HepG2 (cell line): ENCODE data around the gene ZFP36. TPM values are rescaled to one million over a fixed set of nuclear protein-coding genes. Genes with fewer than 3 reads are reported as not detected.

Experiments
- ARNTL ChIP-seq: sonication (generic); formaldehyde crosslinking; IDR thresholded peaks from 2 replicates; pipeline ENCODE4 v1.4.0; 2020; ENCODE audit warnings: mild to moderate bottlenecking, missing genetic modification reagents
- FOXJ3 ChIP-seq: sonication (generic); formaldehyde crosslinking; IDR thresholded peaks from 2 replicates; pipeline ENCODE4 v1.4.0; 2020; ENCODE audit warnings: missing genetic modification reagents, mild to moderate bottlenecking, borderline replicate concordance
- KDM5A ChIP-seq: fragments of 200-600 bp; sonication (generic); IDR thresholded peaks from 2 replicates; pipeline ENCODE4 v1.7.0; 2018; ENCODE audit warnings: antibody characterized with exemption, mild to moderate bottlenecking, low read length, borderline replicate concordance
- NR2F6 ChIP-seq, 2 experiments: IDR thresholded peaks; 2 replicates each; pipeline ENCODE4 v1.6.1; 2016; ENCODE audit warnings: antibody characterized with exemption in 1 of 2, mild to moderate bottlenecking in 1 of 2
- ZNF101 ChIP-seq: sonication (generic); formaldehyde crosslinking; IDR thresholded peaks from 2 replicates; pipeline ENCODE4 v1.4.0; 2020; ENCODE audit warnings: mild to moderate bottlenecking, low read depth, missing genetic modification reagents, borderline replicate concordance
- ZNF674 ChIP-seq: sonication (generic); formaldehyde crosslinking; IDR thresholded peaks from 2 replicates; pipeline ENCODE4 v1.5.0; 2020; ENCODE audit warnings: low read depth, mild to moderate bottlenecking, missing genetic modification reagents
- ZNF891 ChIP-seq: sonication (generic); formaldehyde crosslinking; IDR thresholded peaks from 2 replicates; pipeline ENCODE4 v1.5.0; 2020; ENCODE audit warnings: mild to moderate bottlenecking, missing genetic modification reagents
- polyA plus RNA-seq, 8 experiments: library from polyadenylated mRNA; depleted of rRNA in 3 of 8; stranded (reverse) in 7 of 8; unstranded in 1 of 8; fragments of >200 nt; fragmentation: Illumina TruSeq in 4 of 8; extraction: Trizol in 4 of 8; gene quantifications; 2 replicates each; pipeline versions ENCODE4 v1.2.1 to v1.2.3, GENCODE V29; 2011 to 2016; ENCODE audit warnings: low read depth in 4 of 8, missing spikeins in 1 of 8, mixed read lengths in 1 of 8; ENCODE audit not compliant: insufficient read depth in 1 of 8
- total RNA-seq, 5 experiments: library from RNA; depleted of rRNA; stranded (reverse); fragments of >200 nt; fragmentation: Illumina TruSeq; extraction: Trizol; gene quantifications; 2 replicates each; pipeline ENCODE4 v1.2.3, GENCODE V29; 2016; ENCODE audit warnings: low read depth in 1 of 5
- TF ChIP-seq, protein P1 (sequence below): sonication (generic); formaldehyde crosslinking; IDR thresholded peaks from 2 replicates; pipeline ENCODE4 v1.4.0; 2020; ENCODE audit warnings: mild to moderate bottlenecking, missing genetic modification reagents

Gene ZFP36
- total and polyA plus RNA-seq, 2 of the 13 experiments (the other 11 are each of a cell fraction or from before 2014, with no cell fraction given), result 1.4 to 1.7 TPM

DNA sequence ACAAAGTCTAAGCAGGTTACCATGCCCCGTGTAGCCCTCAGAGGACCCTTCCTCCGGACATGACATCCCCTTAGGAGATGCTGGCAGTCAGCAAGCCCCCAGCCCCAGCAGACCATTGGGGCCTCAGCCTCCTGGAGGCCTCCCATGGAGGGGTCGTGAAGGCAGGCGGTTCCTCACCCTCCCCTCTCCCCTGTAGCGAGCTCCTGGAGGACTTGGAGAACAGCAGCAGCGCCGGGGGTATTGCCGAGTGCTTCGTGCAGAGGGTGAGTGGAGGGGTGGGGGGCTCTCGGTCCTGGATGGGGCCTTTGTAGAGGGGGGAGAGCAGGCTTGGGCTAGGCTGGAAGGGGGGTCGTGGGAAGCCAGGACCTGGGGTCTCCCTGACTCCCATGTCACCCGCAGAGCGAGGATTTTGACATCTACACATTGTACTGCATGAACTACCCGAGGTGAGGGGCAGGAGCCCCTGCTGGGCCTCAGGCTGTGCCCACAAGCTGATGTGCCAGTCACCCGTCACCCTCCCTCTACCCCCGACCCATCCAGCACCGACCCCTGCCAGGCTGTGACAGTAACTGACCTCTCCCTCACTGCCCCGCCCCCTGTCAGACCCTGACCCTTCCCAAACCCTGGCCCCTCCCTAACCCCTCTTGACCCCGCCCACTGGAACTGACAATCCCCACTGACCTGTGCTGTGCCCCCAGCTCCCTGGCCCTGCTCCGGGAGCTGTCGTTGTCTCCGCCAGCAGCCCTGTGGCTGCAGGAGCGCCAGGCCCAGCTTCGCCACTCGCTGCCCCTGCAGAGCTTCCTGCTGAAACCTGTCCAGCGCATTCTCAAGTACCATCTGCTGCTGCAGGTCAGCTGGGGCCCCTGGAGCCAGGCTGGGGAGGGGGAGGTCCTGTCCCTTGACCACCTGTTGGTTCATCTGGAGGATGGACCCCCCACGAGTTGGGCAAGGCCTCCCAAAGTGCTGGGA, 9.8 kb downstream of the ZFP36 start (continued):
- TF ChIP-seq KDM5A (no peak), ARNTL (CRISPR knock-in tag) (no peak), ZNF101 (no peak), FOXJ3 (CRISPR knock-in tag) (no peak), ZNF674 (CRISPR knock-in tag) (no peak), NR2F6 (IDR thresholded peaks at IDR 0.05) (no peak), NR2F6 (CRISPR knock-in tag; IDR thresholded peaks at IDR 0.05) (no peak), ZNF891 (no peak)
- TF ChIP-seq, protein P1, sequence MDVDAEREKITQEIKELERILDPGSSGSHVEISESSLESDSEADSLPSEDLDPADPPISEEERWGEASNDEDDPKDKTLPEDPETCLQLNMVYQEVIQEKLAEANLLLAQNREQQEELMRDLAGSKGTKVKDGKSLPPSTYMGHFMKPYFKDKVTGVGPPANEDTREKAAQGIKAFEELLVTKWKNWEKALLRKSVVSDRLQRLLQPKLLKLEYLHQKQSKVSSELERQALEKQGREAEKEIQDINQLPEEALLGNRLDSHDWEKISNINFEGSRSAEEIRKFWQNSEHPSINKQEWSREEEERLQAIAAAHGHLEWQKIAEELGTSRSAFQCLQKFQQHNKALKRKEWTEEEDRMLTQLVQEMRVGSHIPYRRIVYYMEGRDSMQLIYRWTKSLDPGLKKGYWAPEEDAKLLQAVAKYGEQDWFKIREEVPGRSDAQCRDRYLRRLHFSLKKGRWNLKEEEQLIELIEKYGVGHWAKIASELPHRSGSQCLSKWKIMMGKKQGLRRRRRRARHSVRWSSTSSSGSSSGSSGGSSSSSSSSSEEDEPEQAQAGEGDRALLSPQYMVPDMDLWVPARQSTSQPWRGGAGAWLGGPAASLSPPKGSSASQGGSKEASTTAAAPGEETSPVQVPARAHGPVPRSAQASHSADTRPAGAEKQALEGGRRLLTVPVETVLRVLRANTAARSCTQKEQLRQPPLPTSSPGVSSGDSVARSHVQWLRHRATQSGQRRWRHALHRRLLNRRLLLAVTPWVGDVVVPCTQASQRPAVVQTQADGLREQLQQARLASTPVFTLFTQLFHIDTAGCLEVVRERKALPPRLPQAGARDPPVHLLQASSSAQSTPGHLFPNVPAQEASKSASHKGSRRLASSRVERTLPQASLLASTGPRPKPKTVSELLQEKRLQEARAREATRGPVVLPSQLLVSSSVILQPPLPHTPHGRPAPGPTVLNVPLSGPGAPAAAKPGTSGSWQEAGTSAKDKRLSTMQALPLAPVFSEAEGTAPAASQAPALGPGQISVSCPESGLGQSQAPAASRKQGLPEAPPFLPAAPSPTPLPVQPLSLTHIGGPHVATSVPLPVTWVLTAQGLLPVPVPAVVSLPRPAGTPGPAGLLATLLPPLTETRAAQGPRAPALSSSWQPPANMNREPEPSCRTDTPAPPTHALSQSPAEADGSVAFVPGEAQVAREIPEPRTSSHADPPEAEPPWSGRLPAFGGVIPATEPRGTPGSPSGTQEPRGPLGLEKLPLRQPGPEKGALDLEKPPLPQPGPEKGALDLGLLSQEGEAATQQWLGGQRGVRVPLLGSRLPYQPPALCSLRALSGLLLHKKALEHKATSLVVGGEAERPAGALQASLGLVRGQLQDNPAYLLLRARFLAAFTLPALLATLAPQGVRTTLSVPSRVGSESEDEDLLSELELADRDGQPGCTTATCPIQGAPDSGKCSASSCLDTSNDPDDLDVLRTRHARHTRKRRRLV, result no peak
